K562 (cell line): Measurements from ENCODE around the gene PHLDB1. TPM values are rescaled to one million over a fixed set of nuclear protein-coding genes. Genes with fewer than 3 reads are reported as not detected.
A peak's percentile ranks its signal among the peaks of the same experiment; 100 is the strongest.

Experiments used
- CTCF ChIP-seq, 3 experiments: IDR thresholded peaks in 2 of 3; conservative IDR thresholded peaks in 1 of 3; 2 replicates each; pipeline ENCODE4 v1.5.1; 2011 to 2012; ENCODE audit warnings: low read length in 3 of 3, mild to moderate bottlenecking in 3 of 3, control low read depth in 2 of 3, improper control_type of control experiment in 1 of 3, inconsistent platforms in 1 of 3, low read depth in 1 of 3, mixed read lengths in 1 of 3, moderate library complexity in 1 of 3; ENCODE audit not compliant: insufficient read depth in 2 of 3
- CTCFL ChIP-seq: IDR thresholded peaks from 2 replicates; pipeline ENCODE4 v1.6.1; 2011; ENCODE audit warnings: borderline replicate concordance, low read depth, mild to moderate bottlenecking, moderate library complexity, low read length; ENCODE audit not compliant: insufficient read depth, poor library complexity, severe bottlenecking
- RAD21 ChIP-seq, 2 experiments: fragments of 250-450 bp in 1 of 2; fragments of 450-650 bp in 1 of 2; sonication (Bioruptor Pico) in 1 of 2; formaldehyde crosslinking in 1 of 2; IDR thresholded peaks in 1 of 2; conservative IDR thresholded peaks in 1 of 2; 2 replicates each; pipeline versions ENCODE4 v1.4.0 to v1.8.0; 2020 to 2022; ENCODE audit warnings: mild to moderate bottlenecking in 2 of 2, moderate library complexity in 1 of 2
- polyA plus RNA-seq, 8 experiments: library from polyadenylated mRNA; depleted of rRNA in 4 of 8; stranded (reverse) in 5 of 8; unstranded in 3 of 8; fragments of >200 nt; fragmentation: Nextera tagmentation in 2 of 8; fragmentation: Illumina TruSeq in 1 of 8; extraction: Ambion mirVana in 2 of 8; extraction: Trizol in 1 of 8; gene quantifications; 2 replicates each; pipeline versions ENCODE4 v1.2.1 to v1.2.3, GENCODE V29; 2011 to 2014; ENCODE audit warnings: inconsistent platforms in 1 of 8, missing spikeins in 1 of 8
- total RNA-seq, 7 experiments: library from RNA; depleted of rRNA in 6 of 7; stranded (reverse); fragments of >200 nt in 6 of 7; fragmentation: Illumina TruSeq in 2 of 7; extraction: Trizol in 2 of 7; gene quantifications; 2 replicates each; pipeline versions ENCODE4 v1.2.1 to v1.2.3, GENCODE V29; 2011 to 2021; ENCODE audit warnings: low replicate concordance in 1 of 7
- TF ChIP-seq, protein P1 (sequence below): sonication (generic); formaldehyde crosslinking; IDR thresholded peaks from 2 replicates; pipeline ENCODE4 v1.8.0; 2022; ENCODE audit warnings: missing genetic modification reagents, mild to moderate bottlenecking, moderate library complexity, borderline replicate concordance

PHLDB1 gene
- total and polyA plus RNA-seq, 9 of the 15 experiments (the other 6 are each of a cell fraction or from before 2014, with no cell fraction given) = 2.0 to 28.7 (median 16.2) TPM

DNA sequence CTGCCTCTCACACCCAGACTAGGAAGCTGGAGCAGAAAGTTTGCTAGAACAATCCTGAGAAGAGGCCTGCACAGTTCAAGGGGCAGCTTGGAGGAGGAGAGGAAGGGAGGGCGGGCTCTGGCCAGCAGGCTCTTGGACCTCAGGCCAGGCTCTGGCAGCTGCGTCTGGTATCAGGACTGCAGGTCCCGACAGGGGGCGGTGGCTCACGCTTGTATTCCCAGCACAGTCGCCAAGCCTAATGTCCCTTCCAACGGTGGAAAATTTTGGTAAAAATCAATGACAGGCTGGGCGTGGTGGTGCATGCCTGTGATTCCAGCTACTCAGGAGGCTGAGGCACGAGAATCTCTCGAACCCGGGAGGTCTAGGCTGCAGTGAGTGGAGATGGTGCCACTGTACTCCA, 71.5 kb downstream of the PHLDB1 start (continued):
- TF ChIP-seq, protein P1, sequence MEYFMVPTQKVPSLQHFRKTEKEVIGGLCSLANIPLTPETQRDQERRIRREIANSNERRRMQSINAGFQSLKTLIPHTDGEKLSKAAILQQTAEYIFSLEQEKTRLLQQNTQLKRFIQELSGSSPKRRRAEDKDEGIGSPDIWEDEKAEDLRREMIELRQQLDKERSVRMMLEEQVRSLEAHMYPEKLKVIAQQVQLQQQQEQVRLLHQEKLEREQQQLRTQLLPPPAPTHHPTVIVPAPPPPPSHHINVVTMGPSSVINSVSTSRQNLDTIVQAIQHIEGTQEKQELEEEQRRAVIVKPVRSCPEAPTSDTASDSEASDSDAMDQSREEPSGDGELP (CRISPR knock-in tag) = peak; percentile 42; the same call in 1 of the 2 replicates
- TF ChIP-seq CTCFL = peak; percentile 73
- peak; percentile 66 to 78 (median 75) for TF ChIP-seq CTCF (IDR thresholded peaks at IDR 0.05 in 2 of 3, conservative IDR thresholded peaks at IDR 0.05 in 1 of 3; ENCODE audit: insufficient read depth in 2 of 3, low read depth in 1 of 3, low read length in 3 of 3)
- peak; percentile 21 to 55; a peak in 3 of 4 replicates for TF ChIP-seq RAD21 (CRISPR knock-in tag; conservative IDR thresholded peaks at IDR 0.05 in 1 of 2, IDR thresholded peaks at IDR 0.05 in 1 of 2)
